ENCODE results near the gene PPL.
A peak's percentile ranks its signal among the peaks of the same experiment; 100 is the strongest.

The PPL gene

DNA sequence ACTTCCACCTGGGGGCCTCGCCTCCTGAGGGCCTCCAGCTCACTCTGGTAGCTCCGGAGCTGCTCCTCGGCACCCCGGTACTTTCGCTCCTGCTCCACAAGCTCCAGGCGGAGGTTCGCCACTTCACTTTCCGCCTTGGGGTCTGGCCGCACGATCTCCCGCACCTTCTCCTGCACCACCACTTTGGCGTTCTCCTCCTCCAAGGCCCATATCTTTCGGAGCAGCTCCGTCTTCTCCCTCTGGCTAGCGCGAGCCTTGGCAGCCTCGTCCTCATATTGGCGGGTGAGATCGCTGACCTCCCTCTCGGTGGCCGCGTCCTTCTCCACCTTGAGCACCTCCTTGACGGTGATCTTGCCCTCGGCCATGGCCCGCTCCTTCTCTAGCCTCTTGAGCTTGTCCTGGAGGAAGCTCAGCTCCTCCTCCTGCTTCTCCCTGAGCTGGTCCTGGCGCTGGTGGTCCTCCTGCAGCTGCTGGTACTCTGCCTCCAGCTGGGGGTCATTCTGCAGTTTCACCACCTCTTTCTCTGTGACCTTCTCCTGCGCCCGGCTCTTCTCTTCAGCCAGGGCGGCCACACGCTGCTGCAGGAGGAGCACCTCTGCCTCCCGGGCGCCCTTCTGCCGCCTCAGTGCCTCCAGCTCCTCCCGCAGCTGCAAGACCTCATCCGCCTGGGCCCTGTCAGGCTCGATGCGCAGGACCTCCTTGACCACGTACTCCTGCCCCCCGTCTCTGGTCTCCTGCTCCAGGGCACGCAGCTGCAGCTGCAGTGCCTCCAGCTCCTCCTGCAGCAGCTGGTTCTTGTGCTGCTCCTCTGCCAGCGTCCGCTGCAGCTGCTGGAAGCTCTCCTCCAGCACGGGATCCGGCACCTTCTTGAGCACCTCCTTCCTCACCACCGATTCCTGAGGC, 51.7 kb downstream of the PPL start:
- no peak for DNase-seq (ENCODE audit: low spot score)

DNA sequence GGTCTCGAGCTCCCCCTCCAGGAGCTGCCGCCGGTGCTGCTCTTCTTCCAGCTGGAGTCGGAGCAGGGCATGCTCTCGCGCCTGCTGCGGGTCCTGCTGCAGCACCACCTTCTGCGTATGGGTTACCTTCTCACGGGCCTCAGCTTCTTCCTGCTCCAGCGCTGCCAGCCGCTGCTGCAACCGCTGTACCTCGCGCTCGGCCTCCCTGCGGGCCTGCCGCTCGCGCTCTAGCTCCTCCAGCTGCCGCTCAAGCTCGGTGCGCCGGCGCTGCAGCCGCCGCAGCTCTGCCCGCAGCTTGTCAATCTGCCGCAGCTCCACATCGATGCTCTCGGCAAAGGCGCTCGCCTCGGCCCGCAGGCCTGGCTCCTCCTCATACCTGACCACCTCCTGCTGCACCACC, 52.7 kb downstream of the PPL start:
- DNase-seq (ENCODE audit: low spot score) = no peak

DNA sequence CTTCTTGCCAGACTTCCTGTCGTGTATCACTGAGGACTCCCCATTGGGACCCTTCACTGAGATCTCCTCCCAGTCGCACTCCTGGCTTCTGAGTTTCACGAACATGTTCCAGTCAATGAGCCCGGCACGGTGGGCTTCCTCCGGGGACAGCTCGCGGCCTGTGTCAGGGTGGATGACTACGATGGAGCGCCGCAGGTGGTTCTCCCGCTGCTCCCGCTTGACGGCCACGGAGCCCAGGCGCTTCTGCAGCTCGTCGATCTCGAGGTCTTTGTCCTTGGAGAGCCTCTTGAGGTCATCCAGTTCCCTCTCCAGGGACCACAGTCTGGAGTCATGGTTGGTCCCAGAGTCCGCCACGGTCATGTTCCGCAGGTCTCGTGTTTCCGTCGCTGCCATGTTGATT, 53.4 kb downstream of the PPL start:
- no peak for DNase-seq (ENCODE audit: low spot score)

DNA sequence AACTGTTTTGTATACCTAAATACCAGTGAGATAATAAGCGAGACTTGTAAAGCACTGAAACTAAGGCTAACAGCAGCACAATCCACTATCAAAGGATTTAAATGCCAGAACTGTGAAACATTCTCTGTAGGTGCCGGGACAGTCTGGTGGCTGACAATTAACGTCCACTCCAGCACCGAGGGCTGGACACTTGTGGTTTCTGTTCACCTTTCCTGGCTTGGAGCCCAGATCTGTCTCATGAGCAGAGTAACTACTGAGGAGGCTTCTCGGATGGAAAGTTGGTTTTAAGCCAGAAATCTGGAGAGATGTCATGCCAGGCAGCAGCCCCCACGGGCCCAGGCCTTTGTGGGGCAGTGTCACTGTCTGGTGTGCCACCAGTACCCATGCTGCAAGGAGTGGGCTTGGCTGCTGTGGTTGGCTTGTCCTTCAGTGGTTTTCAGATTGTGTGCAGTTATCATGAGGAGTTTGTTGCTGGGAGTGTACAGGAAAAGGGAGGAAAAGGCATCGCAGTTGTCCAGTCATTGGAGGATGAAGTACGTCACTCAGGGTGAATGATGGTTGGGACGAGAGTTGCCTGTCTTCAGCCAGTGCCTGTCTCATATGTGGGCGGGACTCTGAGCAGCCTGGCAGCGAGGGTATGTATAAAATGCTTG, 54.2 kb downstream of the PPL start:
- DNase-seq (ENCODE audit: low spot score) = no peak

DNA sequence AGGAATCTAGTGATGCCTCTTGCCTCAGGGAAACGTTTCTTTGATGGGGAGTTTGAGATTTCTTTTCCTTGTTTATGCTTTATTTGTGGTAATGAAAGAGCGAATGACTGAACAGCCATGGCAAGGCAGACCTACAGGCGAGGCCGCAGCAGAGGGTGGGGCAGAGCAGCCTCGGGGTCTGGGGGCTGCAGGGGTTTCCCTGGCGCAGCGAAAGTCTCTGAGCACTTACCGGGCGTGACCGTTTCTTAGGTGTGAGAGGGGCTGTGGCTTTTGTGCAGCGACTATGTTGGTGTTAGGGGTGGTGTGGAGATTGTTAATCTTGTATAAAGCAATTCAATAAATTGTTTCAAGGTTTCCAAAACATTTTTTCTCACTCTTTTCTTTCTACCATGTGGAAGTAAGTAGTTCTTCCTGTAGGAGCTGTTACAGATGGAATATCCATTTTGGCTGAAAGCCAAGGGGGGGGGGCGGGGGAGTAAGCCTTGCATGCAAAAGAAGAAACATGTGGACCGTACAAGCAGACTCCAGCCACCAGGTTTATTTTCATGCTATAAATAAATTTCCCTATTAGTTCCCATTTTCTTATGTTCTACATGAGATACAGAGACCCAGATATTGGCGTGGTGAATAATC, 54.8 kb downstream of the PPL start:
- DNase-seq (ENCODE audit: low spot score) = no peak

DNA sequence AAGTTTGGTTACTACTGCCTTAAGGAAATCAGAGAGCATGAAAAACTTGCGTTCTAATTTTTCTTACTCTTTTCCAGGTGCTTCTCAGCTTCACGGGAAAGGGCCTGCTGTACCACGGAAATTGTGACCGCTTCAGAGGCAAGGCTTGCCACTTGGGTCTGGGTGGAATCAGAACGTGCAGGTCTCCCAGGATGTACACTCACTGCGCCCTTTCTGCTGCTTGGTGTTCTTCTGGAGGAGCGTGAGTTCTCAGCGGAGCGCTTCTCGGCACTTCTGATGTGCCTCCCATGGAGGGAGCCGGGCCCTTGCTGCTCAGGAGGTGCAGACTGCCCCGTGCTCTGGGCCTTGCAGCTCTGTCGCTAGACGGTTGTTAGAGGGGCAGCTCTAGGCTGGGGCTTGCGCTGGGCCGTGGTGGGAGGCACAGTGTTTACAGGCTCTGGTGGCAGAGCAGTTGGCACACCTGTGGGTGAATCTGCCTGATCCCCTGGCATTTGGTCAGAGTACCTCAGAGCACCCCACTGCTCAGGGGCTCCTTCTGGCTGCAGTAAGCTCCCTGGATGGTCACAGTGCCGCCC, 56.9 kb downstream of the PPL start:
- DNase-seq (ENCODE audit: low spot score) = no peak

DNA sequence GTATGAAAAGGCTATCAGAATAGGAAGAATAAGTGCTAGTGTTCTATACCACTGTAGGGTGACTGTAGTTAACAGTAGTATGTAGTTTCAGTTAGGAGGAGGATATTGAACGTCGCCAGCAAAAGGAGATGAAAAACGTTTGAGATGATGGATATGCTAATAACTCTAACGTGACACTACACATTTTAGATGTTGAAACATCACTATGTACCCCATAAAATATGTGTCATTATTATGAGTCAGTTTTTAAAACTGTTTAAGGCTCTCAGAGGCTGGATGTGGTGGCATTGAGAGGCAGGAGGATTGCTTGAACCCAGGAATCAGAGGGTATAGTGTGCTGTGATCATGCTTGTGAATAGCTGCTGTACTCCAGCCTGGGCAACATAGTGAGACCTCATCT, 57.9 kb downstream of the PPL start:
- no peak for DNase-seq (ENCODE audit: low spot score)

DNA sequence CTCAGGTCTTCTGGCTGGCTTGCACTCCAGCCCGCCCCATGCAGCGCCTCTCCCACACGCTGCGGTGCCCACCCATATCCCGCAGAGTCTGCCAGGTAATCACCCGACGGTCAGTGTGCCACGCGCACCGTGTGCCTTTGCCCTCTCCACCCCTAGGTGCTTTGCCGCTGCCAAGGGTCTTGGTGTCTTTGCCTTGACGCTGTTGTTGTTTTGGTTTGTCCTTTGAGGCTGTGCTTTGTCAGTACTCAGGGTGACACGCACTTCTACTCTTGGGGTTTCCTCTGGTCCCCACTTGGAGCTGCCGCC, 59.6 kb downstream of the PPL start:
- no peak for DNase-seq (ENCODE audit: low spot score)

DNA sequence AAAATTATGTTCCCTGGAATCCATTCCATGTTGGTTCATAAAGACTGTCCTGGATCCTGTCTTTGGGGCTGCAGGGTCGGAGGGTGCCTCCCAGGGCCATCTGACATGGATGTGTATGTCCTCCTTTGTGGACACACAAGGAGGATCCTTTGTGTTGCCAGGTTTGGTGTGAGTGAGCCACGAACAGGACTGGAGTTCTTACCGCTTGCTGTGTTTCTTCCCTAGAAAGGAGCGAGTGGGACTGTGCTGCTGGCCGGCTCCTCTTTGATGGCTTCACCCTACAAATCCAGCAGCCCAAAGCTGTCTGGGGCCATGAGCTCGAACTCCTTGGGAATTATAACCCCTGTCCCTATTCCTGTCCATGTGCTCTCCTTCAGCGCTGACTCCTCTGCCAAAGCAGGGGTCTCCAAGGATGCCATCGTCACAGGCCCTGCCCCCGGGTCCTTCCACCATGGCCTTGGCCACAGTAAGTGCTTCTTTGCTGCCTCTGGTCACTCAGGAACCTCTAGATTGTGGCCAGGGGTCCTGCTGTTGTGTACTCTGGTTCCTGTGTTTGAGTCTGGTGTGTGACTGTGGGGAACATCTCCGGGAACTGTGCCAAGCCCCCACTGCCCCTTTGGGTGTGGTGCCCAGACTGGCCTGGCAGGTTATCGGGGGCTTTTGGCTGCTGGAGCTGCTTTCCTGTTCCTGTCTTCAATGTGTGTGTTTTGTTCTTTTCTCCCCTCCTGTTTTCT, 60.1 kb downstream of the PPL start:
- DNase-seq (ENCODE audit: low spot score) = no peak

DNA sequence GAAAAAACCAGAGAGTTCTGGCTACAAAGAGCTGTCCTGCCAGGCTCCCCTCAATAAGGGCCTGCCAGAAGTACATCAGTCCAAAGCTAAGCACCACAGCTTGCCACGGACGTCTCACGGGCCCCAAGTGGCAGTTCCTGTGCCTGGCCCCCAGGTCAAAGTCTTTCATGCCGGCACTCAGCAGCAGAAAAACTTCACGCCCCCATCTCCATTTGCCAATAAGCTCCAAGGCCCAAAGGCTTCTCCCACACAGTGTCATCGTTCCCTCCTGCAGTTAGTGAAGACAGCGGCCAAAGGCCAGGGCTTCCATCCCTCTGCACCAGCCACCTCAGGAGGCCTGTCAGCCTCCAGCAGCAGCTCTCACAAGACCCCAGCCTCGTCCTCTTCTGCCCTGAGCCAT, 62.3 kb downstream of the PPL start:
- DNase-seq (ENCODE audit: low spot score) = no peak

DNA sequence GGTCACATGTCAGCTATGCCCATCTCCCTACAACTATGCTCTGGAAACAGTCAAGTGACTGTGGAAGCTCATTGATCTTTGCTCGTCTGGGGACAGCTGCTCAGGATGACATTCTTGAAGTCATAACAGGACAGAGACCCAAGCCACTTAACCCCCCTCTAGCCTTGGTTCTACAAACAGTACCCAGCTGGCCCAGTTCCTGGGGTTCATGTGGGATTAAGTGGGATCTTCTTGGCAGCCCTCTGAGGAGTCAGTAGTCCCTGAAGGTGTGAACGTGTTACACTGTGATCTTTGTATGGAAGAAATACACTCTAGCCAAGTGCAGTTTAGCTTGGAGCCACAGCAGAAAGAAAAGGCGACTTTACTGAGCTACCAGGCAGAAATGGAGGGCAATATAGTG, 63.9 kb downstream of the PPL start:
- no peak for DNase-seq (ENCODE audit: low spot score)

DNA sequence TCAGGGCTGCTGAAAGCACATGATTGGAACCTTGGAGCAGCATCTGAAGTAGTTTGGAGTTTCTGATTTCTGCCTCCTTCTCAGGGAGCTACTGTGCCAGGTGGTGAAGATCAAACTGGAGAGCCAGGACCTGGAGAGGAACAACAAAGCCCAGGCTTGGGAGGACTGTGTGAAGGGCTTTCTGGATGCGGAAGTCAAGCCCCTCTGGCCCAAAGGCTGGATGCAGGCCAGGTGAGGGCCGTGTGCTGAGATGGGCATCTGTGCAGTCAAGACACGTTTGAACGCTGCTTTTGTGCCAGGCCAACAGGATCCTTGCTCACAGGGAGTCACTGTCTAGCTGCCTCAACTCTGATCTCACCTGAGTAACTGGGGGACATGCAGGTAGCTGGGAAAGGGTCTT, 65.9 kb downstream of the PPL start:
- DNase-seq (ENCODE audit: low spot score) = no peak

DNA sequence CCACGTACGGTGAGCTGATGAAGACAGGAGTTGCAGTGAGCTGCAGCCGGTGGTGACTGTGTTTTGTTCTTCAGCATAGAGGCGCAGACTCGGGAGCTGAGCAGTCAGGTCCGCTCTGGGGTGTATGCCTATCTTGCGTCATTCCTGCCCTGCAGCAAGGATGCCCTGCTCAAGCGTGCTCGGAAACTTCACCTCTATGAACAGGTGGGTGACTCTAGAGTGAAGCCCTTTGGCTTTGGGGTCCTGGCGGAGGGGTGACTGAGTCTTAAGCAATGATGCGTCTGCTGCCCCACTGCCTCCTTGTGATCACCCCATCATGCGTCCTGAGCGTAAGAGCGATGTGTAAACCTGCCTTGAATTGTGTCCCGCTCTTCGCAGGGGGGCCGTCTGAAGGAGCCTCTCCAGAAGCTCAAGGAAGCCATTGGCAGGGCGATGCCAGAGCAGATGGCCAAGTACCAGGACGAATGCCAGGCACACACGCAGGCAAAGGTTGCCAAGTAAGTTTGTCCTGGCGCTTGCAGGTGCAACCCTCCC, 66.7 kb downstream of the PPL start:
- no peak for DNase-seq (ENCODE audit: low spot score)

DNA sequence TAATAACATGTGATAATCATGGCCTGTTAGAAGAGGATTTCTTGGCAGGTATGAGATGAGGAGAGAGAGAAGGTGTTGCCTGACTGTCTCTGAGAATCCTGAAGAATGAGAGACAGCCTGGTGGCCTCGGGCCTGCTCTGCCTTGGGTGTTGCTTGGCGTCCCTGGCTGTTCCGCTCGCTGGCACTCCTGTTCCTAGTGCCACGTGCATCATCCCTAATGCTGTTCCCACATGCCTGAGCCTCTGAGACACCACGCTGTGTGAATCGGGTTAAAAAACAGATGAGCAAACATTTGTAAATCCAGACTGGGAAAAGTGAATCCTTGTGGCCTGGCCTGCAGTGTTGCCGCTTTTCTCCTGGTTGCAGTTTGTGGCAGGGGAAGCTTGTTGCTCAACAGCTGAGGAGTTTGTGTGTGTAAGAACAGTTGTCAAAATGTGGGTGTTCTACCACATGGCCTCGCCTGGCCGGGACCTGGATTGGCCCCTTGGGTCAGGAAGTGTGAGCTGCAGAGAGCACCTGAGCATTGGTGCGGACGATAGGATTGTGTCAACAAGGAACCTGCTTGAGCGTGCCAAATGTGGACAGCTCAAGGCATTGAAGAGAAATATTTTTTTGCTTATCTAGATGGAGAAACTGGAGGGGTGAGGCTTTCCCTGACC, 67.7 kb downstream of the PPL start:
- DNase-seq (ENCODE audit: low spot score) = no peak

DNA sequence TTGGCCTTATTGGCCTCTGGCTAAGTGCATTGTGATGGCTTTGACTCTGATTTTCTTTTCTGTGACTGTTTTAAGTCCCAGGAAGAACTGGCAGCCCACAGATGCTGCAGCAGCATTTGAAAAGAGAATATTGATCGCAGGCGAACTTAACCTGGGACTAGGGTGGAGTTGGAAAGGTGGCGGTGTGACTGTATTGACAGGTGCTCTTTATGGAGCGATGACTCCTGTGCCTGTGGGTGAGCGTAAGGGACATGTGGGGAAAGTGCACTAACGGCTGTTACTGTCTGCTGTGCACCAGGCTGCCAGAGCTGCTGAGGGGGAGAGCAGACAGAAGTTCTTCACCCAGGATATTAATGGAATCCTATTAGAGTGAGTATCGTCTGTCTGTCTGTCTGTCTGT, 68.4 kb downstream of the PPL start:
- DNase-seq (ENCODE audit: low spot score) = no peak

DNA sequence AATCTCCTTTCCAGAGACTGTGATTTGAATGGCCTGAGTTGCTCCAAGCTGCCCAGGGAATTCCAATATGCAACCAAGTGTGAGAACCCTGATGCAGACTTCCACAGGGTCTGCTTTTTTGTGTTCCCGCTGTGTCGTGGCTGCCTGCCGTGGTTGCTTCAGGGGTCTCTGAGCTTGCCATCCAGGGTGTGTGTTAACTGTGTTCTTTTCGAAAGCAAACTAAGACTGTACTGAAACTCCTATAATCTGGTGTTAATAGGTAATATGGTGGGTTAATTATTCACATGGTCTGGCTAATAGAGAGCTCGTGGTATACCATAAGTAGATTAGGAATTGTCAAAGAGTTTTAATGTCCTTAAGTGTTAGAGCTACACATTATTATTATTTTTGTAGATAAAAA, 68.9 kb downstream of the PPL start:
- no peak for DNase-seq (ENCODE audit: low spot score)

DNA sequence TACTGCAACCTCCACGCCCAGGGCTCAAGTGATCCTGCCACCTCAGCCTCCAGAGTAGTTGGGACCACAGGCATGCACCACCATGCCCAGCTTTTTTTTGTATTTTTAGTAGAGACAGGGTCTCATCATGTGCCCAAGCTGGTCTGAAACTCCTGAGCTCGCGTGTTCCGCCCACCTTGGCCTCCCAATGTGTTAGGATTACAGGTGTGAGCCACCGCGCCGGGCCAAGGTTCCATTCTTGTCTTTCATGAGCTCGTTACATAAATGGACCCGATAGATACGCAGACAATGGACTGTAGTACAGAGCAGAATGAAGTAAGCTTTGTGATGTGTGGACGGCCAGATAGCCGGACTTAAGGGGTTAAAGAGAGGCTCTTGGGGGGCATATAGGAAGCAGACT, 70.4 kb downstream of the PPL start:
- DNase-seq (ENCODE audit: low spot score) = no peak

DNA sequence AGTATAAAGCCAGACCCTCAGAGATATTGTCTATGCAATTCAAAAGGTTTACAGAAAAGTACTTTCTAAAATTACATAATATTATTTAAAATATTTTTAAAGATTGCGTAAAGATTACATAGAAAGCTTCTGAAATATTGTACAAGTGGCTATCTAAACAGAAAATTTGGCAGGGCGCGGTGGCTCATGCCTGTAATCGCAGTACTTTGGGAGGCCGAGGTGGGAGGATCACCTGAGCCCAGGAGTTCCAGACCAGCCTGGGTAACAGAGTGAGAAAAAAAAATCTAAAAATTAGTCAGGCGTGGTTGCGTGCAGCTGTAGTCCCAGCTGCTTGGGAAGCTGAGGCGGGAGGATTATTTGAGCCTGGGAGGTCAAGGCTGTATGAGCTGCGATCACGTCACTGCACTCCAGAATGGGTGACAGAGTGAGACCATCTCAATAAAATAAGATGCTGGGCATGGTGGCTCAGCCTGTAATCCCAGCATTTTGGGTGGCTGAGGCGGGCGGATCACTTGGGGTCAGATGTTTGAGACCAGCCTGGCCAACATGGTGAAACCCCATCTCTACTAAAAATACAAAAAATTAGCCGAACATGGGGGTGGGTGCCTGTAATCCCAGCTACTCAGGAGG, 71.6 kb downstream of the PPL start:
- DNase-seq (ENCODE audit: low spot score) = no peak

DNA sequence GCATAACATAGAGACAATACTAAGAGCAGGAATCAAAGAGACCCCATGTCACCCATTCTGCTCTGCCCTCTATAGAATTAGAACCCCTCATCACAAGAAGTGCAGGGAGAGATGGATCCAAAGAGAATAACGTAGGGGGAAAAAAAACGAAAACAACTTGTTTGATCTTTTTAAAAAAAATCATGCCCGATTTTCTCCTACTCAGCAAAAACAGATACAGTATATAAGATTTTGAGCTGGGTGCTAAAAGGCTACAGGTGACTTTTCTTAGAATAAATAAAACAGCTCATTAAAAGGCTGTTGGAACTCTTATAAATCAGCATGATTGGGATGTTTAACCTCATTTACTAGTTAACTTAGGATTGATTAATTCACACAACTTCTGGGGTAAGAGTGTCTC, 72.2 kb downstream of the PPL start:
- DNase-seq (ENCODE audit: low spot score) = no peak

DNA sequence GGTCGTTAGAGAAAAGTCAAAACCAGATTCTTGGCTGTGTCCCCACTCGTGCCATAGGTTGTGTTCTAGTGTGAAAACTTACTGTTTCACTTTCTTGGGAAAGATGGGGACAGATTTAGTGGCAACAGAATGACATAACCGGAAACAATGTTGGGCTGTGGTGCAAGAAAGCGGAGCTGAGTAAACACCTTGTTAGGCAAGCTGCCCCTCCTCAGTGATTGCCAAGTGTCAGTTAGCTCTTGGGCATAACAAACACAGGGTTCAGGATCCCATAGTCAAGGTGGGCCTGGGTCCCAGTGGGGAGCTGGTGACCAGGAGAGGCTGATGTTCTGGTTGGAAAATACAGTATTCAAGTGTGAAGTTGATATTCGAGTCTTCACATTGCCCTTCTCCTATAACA, 74.3 kb downstream of the PPL start:
- peak; percentile 10 for DNase-seq (ENCODE audit: low spot score)

DNA sequence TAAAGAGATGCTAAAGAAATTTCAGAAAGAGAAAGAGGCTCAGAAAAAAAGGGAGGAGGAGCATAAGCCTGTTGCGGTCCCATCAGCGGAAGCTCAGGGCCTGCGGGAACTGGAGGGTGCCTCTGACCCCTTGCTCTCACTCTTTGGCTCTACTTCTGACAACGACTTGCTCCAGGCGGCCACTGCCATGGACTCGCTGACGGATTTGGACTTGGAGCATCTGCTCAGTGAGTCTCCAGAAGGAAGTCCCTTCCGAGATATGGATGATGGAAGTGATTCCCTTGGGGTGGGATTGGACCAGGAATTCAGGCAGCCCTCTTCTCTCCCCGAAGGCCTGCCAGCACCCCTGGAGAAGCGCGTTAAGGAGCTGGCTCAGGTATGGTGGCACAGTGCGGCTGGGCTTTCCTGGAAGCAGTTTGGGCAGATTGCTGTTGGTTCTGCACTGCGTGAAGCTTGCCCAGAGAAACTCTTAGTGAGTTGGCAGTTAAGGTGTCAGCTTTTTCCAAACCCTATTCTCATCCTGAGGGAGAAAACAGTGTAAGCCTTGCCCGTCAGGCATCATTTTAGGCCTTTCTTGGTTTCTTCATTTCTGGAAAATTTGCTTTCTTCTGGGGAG, 76.1 kb downstream of the PPL start:
- DNase-seq (ENCODE audit: low spot score) = no peak

Measured in activated CD4-positive, alpha-beta T cell treated with anti-CD3 and anti-CD28 coated beads, Interleukin-2, Interleukin-4, amounts not matched to agents 100 ng/mL and 50 ng/mL, durations not matched to agents 16 hours and 8 hours (primary cell).